PC-3 (cell line): ENCODE data around the gene TEX44.

Experiments
- CTCF ChIP-seq: fragments of 300-600 bp; sonication (generic); conservative IDR thresholded peaks from 2 replicates; pipeline ENCODE4 v1.5.1; 2017; ENCODE audit warnings: antibody characterized with exemption, low read depth, mild to moderate bottlenecking, low read length
- EZH2phosphoT487 ChIP-seq: fragments of 300-600 bp; sonication (generic); IDR thresholded peaks from 2 replicates; pipeline ENCODE4 v1.6.1; 2018; ENCODE audit warnings: mild to moderate bottlenecking, antibody characterized with exemption, low read length, borderline replicate concordance

- TF ChIP-seq CTCF, result no peak
- no peak for TF ChIP-seq EZH2phosphoT487
Measured at GRCh38 chr2:231576465-231576864, 16.2 kb upstream of the TEX44 start.
